Measurements from ENCODE around the gene SEMA6B. TPM values are rescaled to one million over a fixed set of nuclear protein-coding genes. Genes with fewer than 3 reads are reported as not detected.

SEMA6B gene
- under 0.01 TPM in 2 replicates for total RNA-seq

GRCh38 chr19:4559569-4559968 is at the start of gene SEMA6B:
SEMA6B (minus strand) TSS chr19:4559684; CDS start chr19:4558457, 1,227 bp downstream.
- no peak for DNase-seq (ENCODE audit: low read depth)
- no peak within 1 kb of the TSS for H3K4me3 ChIP-seq (ENCODE audit: low read depth, low read length)
- TF ChIP-seq CTCF (IDR thresholded peaks at IDR 0.05; ENCODE audit: insufficient read depth, low read depth, low read length): no peak

GRCh38 chr19:4606921-4607678 is 47.6 kb upstream of the SEMA6B start:
- TF ChIP-seq CTCF (IDR thresholded peaks at IDR 0.05; ENCODE audit: insufficient read depth, low read depth, low read length): no peak
- H3K4me3 ChIP-seq (ENCODE audit: low read depth, low read length): no peak overlapping the region
- no peak for DNase-seq (ENCODE audit: low read depth)

- no peak for DNase-seq (ENCODE audit: low read depth)
- no peak overlapping the region for H3K4me3 ChIP-seq (ENCODE audit: low read depth, low read length)
- TF ChIP-seq CTCF (IDR thresholded peaks at IDR 0.05; ENCODE audit: insufficient read depth, low read depth, low read length): no peak
Measured at GRCh38 chr19:4606181-4606580, 46.7 kb upstream of the SEMA6B start.

GRCh38 chr19:4604912-4605311 is 45.4 kb upstream of the SEMA6B start:
- no peak for TF ChIP-seq CTCF (IDR thresholded peaks at IDR 0.05; ENCODE audit: insufficient read depth, low read depth, low read length)
- no peak for DNase-seq (ENCODE audit: low read depth)

GRCh38 chr19:4602915-4603314 is 43.4 kb upstream of the SEMA6B start:
- TF ChIP-seq CTCF (IDR thresholded peaks at IDR 0.05; ENCODE audit: insufficient read depth, low read depth, low read length): no peak
- no peak for DNase-seq (ENCODE audit: low read depth)
- no peak overlapping the region for H3K4me3 ChIP-seq (ENCODE audit: low read depth, low read length)

More at GRCh38 chr19:4604912-4605311, 45.4 kb upstream of the SEMA6B start:
- H3K4me3 ChIP-seq (ENCODE audit: low read depth, low read length): no peak overlapping the region

GRCh38 chr19:4602173-4602788 is 42.8 kb upstream of the SEMA6B start:
- no peak for DNase-seq (ENCODE audit: low read depth)
- H3K4me3 ChIP-seq (ENCODE audit: low read depth, low read length): no peak overlapping the region
- TF ChIP-seq CTCF (IDR thresholded peaks at IDR 0.05; ENCODE audit: insufficient read depth, low read depth, low read length): no peak

All from fibroblast of villous mesenchyme (primary cell).